OCI-LY3 (cell line): Measurements from ENCODE around the gene CTNNA3.
"Not testable (repeated sequence)": the region's sequence is repeated elsewhere in the genome, so short reads cannot be mapped to it uniquely, and the experiment has no call there.

Experiments used
- H2AFZ ChIP-seq: fragments of 200-600, 300-600 bp; shearing (Covaris generic); 2 replicates; pipeline ENCODE4 v1.6.0; 2014; ENCODE audit warnings: antibody characterized with exemption, low read depth, low read length
- H3K27ac ChIP-seq: fragments of 200-600, 300-600 bp; sonication (generic); 2 replicates; pipeline ENCODE4 v1.5.1; 2014; ENCODE audit warnings: mild to moderate bottlenecking, low read length, moderate library complexity, mixed read lengths
- H3K27me3 ChIP-seq: fragments of 200-600, 300-600 bp; sonication (generic); 2 replicates; pipeline ENCODE4 v1.6.1; 2014; ENCODE audit warnings: low read depth, low read length, mixed read lengths
- H3K36me3 ChIP-seq: fragments of 200-600, 300-600 bp; sonication (generic); replicated peaks from 2 replicates; pipeline ENCODE3; 2014; ENCODE audit warnings: low read depth, low read length, mixed read lengths
- H3K4me1 ChIP-seq: fragments of 300-600, 200-600 bp; sonication (generic); 2 replicates; pipeline ENCODE4 v1.6.1; 2014; ENCODE audit warnings: low read length, mixed read lengths
- H3K4me2 ChIP-seq: fragments of 200-600, 300-600 bp; sonication (generic); 2 replicates; pipeline ENCODE4 v1.6.1; 2014; ENCODE audit warnings: low read length, mixed read lengths
- H3K4me3 ChIP-seq: fragments of 300-600, 200-600 bp; sonication (generic); 2 replicates; pipeline ENCODE4 v1.5.1; 2014; ENCODE audit warnings: antibody characterized with exemption, mild to moderate bottlenecking, low read length, moderate library complexity
- H3K79me2 ChIP-seq: fragments of 300-600, 200-600 bp; shearing (Covaris generic); 2 replicates; pipeline ENCODE4 v1.6.1; 2014; ENCODE audit warnings: mild to moderate bottlenecking, low read length, mixed read lengths
- H3K9ac ChIP-seq: fragments of 300-600, 200-600 bp; shearing (Covaris generic); 2 replicates; pipeline ENCODE4 v1.6.0; 2014; ENCODE audit warnings: mild to moderate bottlenecking, low read length, moderate library complexity
- H3K9me3 ChIP-seq: fragments of 200-600, 300-600 bp; shearing (Covaris generic); 2 replicates; pipeline ENCODE4 v1.6.1; 2014; ENCODE audit warnings: low read length, mixed read lengths; ENCODE audit not compliant: insufficient read depth
- H4K20me1 ChIP-seq: fragments of 200-600, 300-600 bp; sonication (generic); 2 replicates; pipeline ENCODE4 v1.6.1; 2016; ENCODE audit warnings: low read length, mixed read lengths; ENCODE audit not compliant: insufficient read depth
- CTCF ChIP-seq: fragments of 200-600, 300-600 bp; sonication (generic); IDR thresholded peaks from 2 replicates; pipeline ENCODE4 v1.5.1; 2014; ENCODE audit warnings: antibody characterized with exemption, low read length, low read depth
- EZH2phosphoT487 ChIP-seq: fragments of 200-600 bp; shearing (Covaris generic); IDR thresholded peaks from 2 replicates; pipeline ENCODE4 v1.6.1; 2018; ENCODE audit warnings: antibody characterized with exemption, mixed run types, low read depth

The CTNNA3 gene

GRCh38 chr10:67723601-67724000 is 27.6 kb upstream of the CTNNA3 start:
- Histone ChIP-seq H3K4me3 (no peak overlapping the region), H3K27me3 (no peaks in the 10 kb centered on the region), H3K27ac (no peak overlapping the region), H3K9ac (no peak overlapping the region), H3K36me3 (no peaks in the 10 kb centered on the region), H3K4me2 (no peak overlapping the region), H3K9me3 (no peaks in the 10 kb centered on the region), H3K4me1 (peaks cover 12% of the 10 kb centered on the region), H3K79me2 (no peaks in the 10 kb centered on the region), H4K20me1 (no peaks in the 10 kb centered on the region), H2AFZ (no peak overlapping the region)
- TF ChIP-seq EZH2phosphoT487 (no peak), CTCF (no peak)

- TF ChIP-seq EZH2phosphoT487 (no peak), CTCF (no peak)
- Histone ChIP-seq H3K9ac (no peak overlapping the region), H2AFZ (no peak overlapping the region), H3K36me3 (no peaks in the 10 kb centered on the region), H3K4me2 (peak overlapping the region; percentile 48), H3K27me3 (no peaks in the 10 kb centered on the region), H3K9me3 (no peaks in the 10 kb centered on the region), H3K79me2 (no peaks in the 10 kb centered on the region), H4K20me1 (no peaks in the 10 kb centered on the region), H3K4me3 (no peak overlapping the region), H3K4me1 (peaks cover 12% of the 10 kb centered on the region), H3K27ac (no peak overlapping the region)
These were observed 26.1 kb upstream of the CTNNA3 start for GRCh38 chr10:67722113-67722512.

- H3K9me3 ChIP-seq, H3K4me2 ChIP-seq, H3K27me3 ChIP-seq, H3K4me1 ChIP-seq, H3K36me3 ChIP-seq, H2AFZ ChIP-seq, H3K79me2 ChIP-seq, H3K27ac ChIP-seq, H4K20me1 ChIP-seq, H3K4me3 ChIP-seq, H3K9ac ChIP-seq: not testable (repeated sequence)
These were observed 20.5 kb upstream of the CTNNA3 start for GRCh38 chr10:67716455-67716854.

- Histone ChIP-seq H3K4me2 (no peak overlapping the region), H3K4me1 (no peaks in the 10 kb centered on the region), H3K4me3 (no peak overlapping the region), H3K9me3 (no peaks in the 10 kb centered on the region), H3K27ac (no peak overlapping the region), H3K79me2 (no peaks in the 10 kb centered on the region), H3K36me3 (no peaks in the 10 kb centered on the region), H4K20me1 (no peaks in the 10 kb centered on the region), H3K27me3 (no peaks in the 10 kb centered on the region), H3K9ac (no peak overlapping the region), H2AFZ (no peak overlapping the region)
- TF ChIP-seq CTCF, result no peak
- no peak for TF ChIP-seq EZH2phosphoT487
These were observed 9.9 kb upstream of the CTNNA3 start for GRCh38 chr10:67705921-67706320.

- H3K4me3 ChIP-seq, H3K79me2 ChIP-seq, H4K20me1 ChIP-seq, H3K36me3 ChIP-seq, H3K4me2 ChIP-seq, H2AFZ ChIP-seq, H3K9me3 ChIP-seq, H3K27ac ChIP-seq, H3K9ac ChIP-seq: not testable (repeated sequence)
- peaks cover 25% of the 10 kb centered on the region for H3K27me3 ChIP-seq
- peaks cover 21% of the 10 kb centered on the region for H3K4me1 ChIP-seq
These were observed 3.7 kb upstream of the CTNNA3 start for GRCh38 chr10:67699613-67700270.
